LNCaP clone FGC (cell line): ENCODE measurements around the gene SSH2.

Experiments used
- DNase-seq: peaks from one replicate; pipeline ENCODE4 v3.0.0-alpha.2; 2011; ENCODE audit warnings: low read depth
- H3K4me3 ChIP-seq: 2 replicates; pipeline ENCODE4 v1.5.1; 2011; ENCODE audit warnings: mild to moderate bottlenecking, low read depth, low read length, control low read depth
- CTCF ChIP-seq: IDR thresholded peaks from 2 replicates; pipeline ENCODE4 v1.5.1; 2012; ENCODE audit warnings: mild to moderate bottlenecking; ENCODE audit not compliant: control insufficient read depth, insufficient read depth; ENCODE audit errors: extremely low read depth

The SSH2 gene

GRCh38 chr17:29581583-29582253 is 348.3 kb downstream of the SSH2 start:
- no peak for TF ChIP-seq CTCF
- DNase-seq = no peak
- no peak overlapping the region for H3K4me3 ChIP-seq

GRCh38 chr17:29579866-29580771 is 349.9 kb downstream of the SSH2 start:
- peak; percentile 54 for DNase-seq
- TF ChIP-seq CTCF = peak; percentile 98
- no peak overlapping the region for H3K4me3 ChIP-seq

GRCh38 chr17:29578626-29579485 is 351.2 kb downstream of the SSH2 start:
- no peak for TF ChIP-seq CTCF
- no peak for DNase-seq
- H3K4me3 ChIP-seq = no peak overlapping the region

- DNase-seq = no peak
- no peak for TF ChIP-seq CTCF
- H3K4me3 ChIP-seq = no peak overlapping the region
Measured at GRCh38 chr17:29577385-29578211, 352.4 kb downstream of the SSH2 start.

GRCh38 chr17:29577001-29577370 is 353.0 kb downstream of the SSH2 start:
- TF ChIP-seq CTCF = no peak
- no peak for DNase-seq
- H3K4me3 ChIP-seq = no peak overlapping the region
